Measurements from ENCODE around the gene MPP1.
A peak's percentile ranks its signal among the peaks of the same experiment; 100 is the strongest.
"Not testable (repeated sequence)": the region's sequence is repeated elsewhere in the genome, so short reads cannot be mapped to it uniquely, and the experiment has no call there.

MPP1 gene

DNA sequence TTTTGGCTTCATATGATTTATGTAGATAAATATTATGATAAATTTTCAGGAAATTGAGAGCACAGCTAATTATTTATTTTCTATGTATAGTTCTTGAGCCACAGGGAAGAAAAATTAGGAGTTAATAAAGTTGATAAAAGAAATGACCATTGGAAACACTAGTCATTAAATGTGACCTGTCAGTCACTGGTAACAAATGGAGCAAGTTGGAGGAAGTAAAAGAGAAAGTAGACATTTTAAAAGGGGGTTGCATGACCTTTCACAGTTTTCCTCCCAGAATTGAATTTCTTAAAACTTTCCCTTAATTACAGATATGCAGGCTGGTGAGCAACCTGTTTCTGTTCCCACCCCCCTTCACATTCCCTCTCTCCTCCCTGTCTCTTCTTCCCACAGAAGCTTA, 23.8 kb upstream of the MPP1 start:
- Histone ChIP-seq H3K4me1 (ENCODE audit: control insufficient read depth, low read length) (peaks cover 11% of the 10 kb centered on the region), H3K9me3 (ENCODE audit: control insufficient read depth, insufficient read depth, low read length) (no peaks in the 10 kb centered on the region), H3K4me3 (ENCODE audit: low read length) (no peak overlapping the region), H3K27me3 (ENCODE audit: control insufficient read depth, low read length) (no peaks in the 10 kb centered on the region), H3K9me2 (replicated peaks; ENCODE audit: control insufficient read depth, low read length) (no peaks in the 10 kb centered on the region), H4K20me1 (ENCODE audit: control insufficient read depth, insufficient read depth, low read depth, low read length) (no peaks in the 10 kb centered on the region), H3K79me2 (ENCODE audit: control insufficient read depth, low read length) (no peaks in the 10 kb centered on the region), H3F3A (ENCODE audit: control insufficient read depth, insufficient read depth) (no peaks in the 10 kb centered on the region), H3K27ac (ENCODE audit: low read depth, low read length) (no peak overlapping the region), H3K36me3 (ENCODE audit: control insufficient read depth, low read length) (no peaks in the 10 kb centered on the region), H3K4me2 (ENCODE audit: low read length) (no peak overlapping the region)
- TF ChIP-seq, protein P1, sequence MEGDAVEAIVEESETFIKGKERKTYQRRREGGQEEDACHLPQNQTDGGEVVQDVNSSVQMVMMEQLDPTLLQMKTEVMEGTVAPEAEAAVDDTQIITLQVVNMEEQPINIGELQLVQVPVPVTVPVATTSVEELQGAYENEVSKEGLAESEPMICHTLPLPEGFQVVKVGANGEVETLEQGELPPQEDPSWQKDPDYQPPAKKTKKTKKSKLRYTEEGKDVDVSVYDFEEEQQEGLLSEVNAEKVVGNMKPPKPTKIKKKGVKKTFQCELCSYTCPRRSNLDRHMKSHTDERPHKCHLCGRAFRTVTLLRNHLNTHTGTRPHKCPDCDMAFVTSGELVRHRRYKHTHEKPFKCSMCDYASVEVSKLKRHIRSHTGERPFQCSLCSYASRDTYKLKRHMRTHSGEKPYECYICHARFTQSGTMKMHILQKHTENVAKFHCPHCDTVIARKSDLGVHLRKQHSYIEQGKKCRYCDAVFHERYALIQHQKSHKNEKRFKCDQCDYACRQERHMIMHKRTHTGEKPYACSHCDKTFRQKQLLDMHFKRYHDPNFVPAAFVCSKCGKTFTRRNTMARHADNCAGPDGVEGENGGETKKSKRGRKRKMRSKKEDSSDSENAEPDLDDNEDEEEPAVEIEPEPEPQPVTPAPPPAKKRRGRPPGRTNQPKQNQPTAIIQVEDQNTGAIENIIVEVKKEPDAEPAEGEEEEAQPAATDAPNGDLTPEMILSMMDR (IDR thresholded peaks at IDR 0.05; ENCODE audit: low read depth, low read length, poor library complexity, severe bottlenecking), result no peak
- TF ChIP-seq EZH2phosphoT487 (IDR thresholded peaks at IDR 0.05; ENCODE audit: borderline replicate concordance, low read length), result no peak

DNA sequence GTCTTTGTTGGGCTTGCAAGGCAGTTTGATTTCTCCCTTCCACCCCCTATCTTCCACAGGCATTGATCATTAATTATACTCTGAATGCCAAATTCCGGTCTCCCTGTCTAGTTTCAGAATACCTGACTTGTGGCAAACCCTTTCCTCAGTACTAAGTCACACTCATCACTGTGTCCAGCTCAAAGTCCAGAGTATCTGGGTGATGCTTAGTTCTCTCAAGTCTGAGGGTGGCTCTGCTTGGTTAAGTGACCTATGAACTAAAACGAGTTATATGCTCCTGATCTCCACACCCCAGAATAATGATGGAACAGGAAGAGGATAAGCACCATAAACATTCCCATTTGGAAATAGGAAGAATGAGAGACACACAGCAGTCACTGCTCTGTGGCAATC, 22.7 kb upstream of the MPP1 start:
- Histone ChIP-seq H3K4me3 (ENCODE audit: low read length) (no peak overlapping the region), H3K4me1 (ENCODE audit: control insufficient read depth, low read length) (peaks cover 11% of the 10 kb centered on the region), H3K79me2 (ENCODE audit: control insufficient read depth, low read length) (no peaks in the 10 kb centered on the region), H3K9me2 (replicated peaks; ENCODE audit: control insufficient read depth, low read length) (no peaks in the 10 kb centered on the region), H3K27me3 (ENCODE audit: control insufficient read depth, low read length) (no peaks in the 10 kb centered on the region), H3K9me3 (ENCODE audit: control insufficient read depth, insufficient read depth, low read length) (no peaks in the 10 kb centered on the region), H3F3A (ENCODE audit: control insufficient read depth, insufficient read depth) (no peaks in the 10 kb centered on the region), H3K4me2 (ENCODE audit: low read length) (peak overlapping the region; percentile 43), H3K36me3 (ENCODE audit: control insufficient read depth, low read length) (no peaks in the 10 kb centered on the region), H3K27ac (ENCODE audit: low read depth, low read length) (no peak overlapping the region), H4K20me1 (ENCODE audit: control insufficient read depth, insufficient read depth, low read depth, low read length) (no peaks in the 10 kb centered on the region)
- TF ChIP-seq, protein P1 (IDR thresholded peaks at IDR 0.05; ENCODE audit: low read depth, low read length, poor library complexity, severe bottlenecking), result no peak
- TF ChIP-seq EZH2phosphoT487 (IDR thresholded peaks at IDR 0.05; ENCODE audit: borderline replicate concordance, low read length), result no peak

DNA sequence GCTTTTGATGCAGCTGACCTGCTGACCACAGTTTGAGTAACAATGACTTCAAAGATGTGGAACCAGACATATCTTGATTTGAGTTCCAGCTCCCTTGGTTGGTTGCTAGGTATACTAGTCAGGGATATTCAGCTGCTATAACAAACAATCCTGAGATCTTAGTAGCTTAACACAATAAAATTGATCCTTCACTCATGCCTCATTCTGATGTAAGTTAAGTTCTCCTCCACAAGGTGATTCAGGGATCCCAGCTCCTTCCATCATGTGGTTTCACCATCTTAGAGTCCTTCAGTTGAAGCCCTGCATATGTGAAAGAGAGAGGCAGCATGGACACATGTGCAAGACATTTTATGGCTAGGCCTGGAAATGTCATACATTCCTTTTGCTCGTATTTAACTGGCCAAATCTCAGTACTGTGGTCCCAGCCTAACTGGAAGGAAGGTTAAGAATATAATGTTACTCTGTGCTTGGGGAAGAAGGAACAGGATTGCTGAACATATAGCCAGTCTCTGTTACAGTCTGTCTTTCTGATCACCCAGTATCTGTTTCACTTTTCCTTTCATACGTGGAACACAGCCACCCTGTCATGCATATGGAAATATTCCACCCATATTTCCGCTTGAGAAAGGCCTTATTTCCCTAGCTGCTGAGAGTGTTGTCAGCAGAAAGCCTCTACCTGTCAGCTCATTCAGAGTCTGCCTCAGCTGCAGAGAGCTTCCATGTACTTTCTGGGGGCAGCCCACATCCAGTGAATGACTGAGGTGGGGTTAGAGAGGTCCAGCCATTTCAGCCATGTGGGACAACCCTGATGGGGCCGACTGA, 22.1 kb upstream of the MPP1 start:
- no peaks in the 10 kb centered on the region for H3K36me3 ChIP-seq (ENCODE audit: control insufficient read depth, low read length)
- H3K27ac ChIP-seq (ENCODE audit: low read depth, low read length), result no peak overlapping the region
- no peaks in the 10 kb centered on the region for H3K27me3 ChIP-seq (ENCODE audit: control insufficient read depth, low read length)
- H3K4me1 ChIP-seq (ENCODE audit: control insufficient read depth, low read length), result peaks cover 11% of the 10 kb centered on the region
- peak overlapping the region; percentile 43 for H3K4me2 ChIP-seq (ENCODE audit: low read length)
- TF ChIP-seq, protein P1 (IDR thresholded peaks at IDR 0.05; ENCODE audit: low read depth, low read length, poor library complexity, severe bottlenecking), result no peak
- no peak for TF ChIP-seq EZH2phosphoT487 (IDR thresholded peaks at IDR 0.05; ENCODE audit: borderline replicate concordance, low read length)
- H3K9me2 ChIP-seq (replicated peaks; ENCODE audit: control insufficient read depth, low read length), result no peaks in the 10 kb centered on the region
- H3K79me2 ChIP-seq (ENCODE audit: control insufficient read depth, low read length), result no peaks in the 10 kb centered on the region
- no peaks in the 10 kb centered on the region for H3F3A ChIP-seq (ENCODE audit: control insufficient read depth, insufficient read depth)
- no peaks in the 10 kb centered on the region for H4K20me1 ChIP-seq (ENCODE audit: control insufficient read depth, insufficient read depth, low read depth, low read length)
- H3K9me3 ChIP-seq (ENCODE audit: control insufficient read depth, insufficient read depth, low read length), result no peaks in the 10 kb centered on the region
- H3K4me3 ChIP-seq (ENCODE audit: low read length), result no peak overlapping the region

DNA sequence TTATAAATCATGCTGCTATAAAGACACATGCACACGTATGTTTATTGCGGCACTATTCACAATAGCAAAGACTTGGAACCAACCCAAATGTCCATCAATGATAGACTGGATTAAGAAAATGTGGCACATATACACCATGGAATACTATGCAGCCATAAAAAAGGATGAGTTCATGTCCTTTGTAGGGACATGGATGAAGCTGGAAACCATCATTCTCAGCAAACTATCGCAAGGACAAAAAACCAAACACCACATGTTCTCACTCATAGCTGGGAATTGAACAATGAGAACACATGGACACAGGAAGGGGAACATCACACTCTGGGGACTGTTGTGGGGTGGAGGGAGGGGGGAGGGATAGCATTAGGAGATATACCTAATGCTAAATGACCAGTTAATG, 20.3 kb upstream of the MPP1 start:
- H3K79me2 ChIP-seq (ENCODE audit: control insufficient read depth, low read length); H4K20me1 ChIP-seq (ENCODE audit: control insufficient read depth, insufficient read depth, low read depth, low read length): not testable (repeated sequence)

More for the DNA sequence above, 20.3 kb upstream of the MPP1 start:
- not testable (repeated sequence) for H3K27me3 ChIP-seq (ENCODE audit: control insufficient read depth, low read length); H3K9me2 ChIP-seq (replicated peaks; ENCODE audit: control insufficient read depth, low read length); H3K4me3 ChIP-seq (ENCODE audit: low read length); H3K27ac ChIP-seq (ENCODE audit: low read depth, low read length); H3K4me2 ChIP-seq (ENCODE audit: low read length); H3K9me3 ChIP-seq (ENCODE audit: control insufficient read depth, insufficient read depth, low read length); H3F3A ChIP-seq (ENCODE audit: control insufficient read depth, insufficient read depth); H3K36me3 ChIP-seq (ENCODE audit: control insufficient read depth, low read length)
- H3K4me1 ChIP-seq (ENCODE audit: control insufficient read depth, low read length), result peaks cover 11% of the 10 kb centered on the region

All from DOHH2 (cell line).